ENCODE results near the gene DDX1. TPM values are rescaled to one million over a fixed set of nuclear protein-coding genes. Genes with fewer than 3 reads are reported as not detected.

DDX1 gene
- total and polyA plus RNA-seq, 9 of the 15 experiments (the other 6 are each of a cell fraction or from before 2014, with no cell fraction given) = 116 to 277 (median 232) TPM

DNA sequence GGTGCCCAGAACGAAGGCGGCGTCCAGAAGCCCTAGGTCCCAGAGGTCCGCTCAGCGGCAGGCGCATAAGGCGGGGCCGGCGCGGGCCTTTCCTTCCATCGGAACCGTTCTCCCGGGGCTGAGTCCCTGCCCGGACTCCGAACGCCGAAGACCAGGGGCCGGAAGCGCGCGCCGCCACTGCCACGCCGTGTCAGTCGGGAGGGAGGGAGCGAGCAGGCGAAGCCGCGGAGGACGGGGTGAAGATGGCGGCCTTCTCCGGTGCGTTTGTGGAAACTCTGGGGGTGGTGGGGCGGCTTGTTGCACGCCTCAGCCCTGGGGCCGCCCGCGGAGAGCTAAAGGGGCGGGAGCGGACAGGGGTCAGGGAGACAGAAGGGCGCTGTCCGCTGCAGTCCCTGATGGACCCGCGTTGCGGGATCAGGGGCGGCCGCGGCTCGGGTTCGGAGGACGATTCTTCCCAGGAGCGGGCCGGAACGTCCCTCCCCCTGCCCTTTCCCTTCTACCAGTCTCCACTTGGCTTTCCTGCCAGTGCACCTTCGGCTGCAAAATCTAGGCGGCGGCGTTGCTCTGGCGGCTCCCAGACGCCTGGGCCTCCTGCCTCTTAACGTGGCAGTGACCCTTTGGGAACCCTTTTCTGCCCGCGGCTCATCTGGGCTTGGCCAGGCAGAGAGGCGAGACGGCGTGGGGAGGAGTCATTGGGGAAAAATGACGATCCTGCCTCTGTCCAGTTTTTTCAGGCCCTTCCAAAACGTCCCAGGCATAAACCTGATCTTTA lies at the start of gene DDX1 (continued):
- TF ChIP-seq FOXP4 (CRISPR knock-in tag; IDR thresholded peaks at IDR 0.05; ENCODE audit: borderline replicate concordance) (peak; percentile 88; the same call in 1 of the 2 replicates), HDAC3 (IDR thresholded peaks at IDR 0.05; ENCODE audit: borderline replicate concordance, partially characterized antibody) (no peak), E2F4 (CRISPR knock-in tag; IDR thresholded peaks at IDR 0.05; ENCODE audit: low read depth) (no peak), RFX7 (CRISPR knock-in tag; IDR thresholded peaks at IDR 0.05) (no peak), PTTG1 (tag; IDR thresholded peaks at IDR 0.05; ENCODE audit: low read depth) (no peak), DACH1 (IDR thresholded peaks at IDR 0.05; ENCODE audit: partially characterized antibody) (no peak), YBX1 (IDR thresholded peaks at IDR 0.05) (no peak), MAFK (IDR thresholded peaks at IDR 0.05; ENCODE audit: low read length) (no peak), PHF8 (IDR thresholded peaks at IDR 0.05; ENCODE audit: borderline replicate concordance, low read length) (peak; percentile 95), ZNF212 (CRISPR knock-in tag; IDR thresholded peaks at IDR 0.05) (0 out of 2 replicates have a peak, but pooled peaks have one; percentile 67), SPI1 (IDR thresholded peaks at IDR 0.05; ENCODE audit: borderline replicate concordance, low read depth, low read length) (no peak), KAT7 (CRISPR knock-in tag; IDR thresholded peaks at IDR 0.05; ENCODE audit: borderline replicate concordance) (peak; percentile 100), ZEB2 (IDR thresholded peaks at IDR 0.05) (peak; percentile 97), CBX2 (IDR thresholded peaks at IDR 0.05; ENCODE audit: insufficient read depth, low read length, poor library complexity, severe bottlenecking) (no peak)

All from K562 (cell line).